ENCODE data around the gene KRTAP3-3.
"Not testable (repeated sequence)": the region's sequence is repeated elsewhere in the genome, so short reads cannot be mapped to it uniquely, and the experiment has no call there.

Gene KRTAP3-3

GRCh38 chr17:40993839-40994238 lies at the start of gene KRTAP3-3:
KRTAP3-3 (minus strand) TSS chr17:40994164; CDS start chr17:40994097, 67 bp downstream.
- no peak for DNase-seq (ENCODE audit: low spot score)

DNA sequence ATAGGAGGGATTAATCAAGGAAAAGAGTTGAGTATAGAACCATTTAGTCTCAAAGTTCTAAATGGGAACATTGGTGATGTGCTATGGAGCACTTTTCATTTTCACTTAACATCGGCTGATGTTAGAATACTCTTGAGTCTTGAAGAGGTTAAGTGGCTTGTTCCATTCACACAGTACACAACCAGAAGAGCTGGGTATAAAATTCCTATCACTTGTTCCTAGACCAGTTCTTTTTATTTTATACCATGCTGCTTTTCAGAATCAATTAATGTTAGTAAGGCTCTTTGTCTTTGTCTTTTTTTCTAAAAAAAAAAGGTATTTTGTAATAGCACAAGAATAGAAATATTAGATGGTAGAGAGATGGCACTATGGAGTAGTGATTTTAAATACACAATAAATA lies 49.0 kb upstream of the KRTAP3-3 start:
- no peak for DNase-seq (ENCODE audit: low spot score)

DNA sequence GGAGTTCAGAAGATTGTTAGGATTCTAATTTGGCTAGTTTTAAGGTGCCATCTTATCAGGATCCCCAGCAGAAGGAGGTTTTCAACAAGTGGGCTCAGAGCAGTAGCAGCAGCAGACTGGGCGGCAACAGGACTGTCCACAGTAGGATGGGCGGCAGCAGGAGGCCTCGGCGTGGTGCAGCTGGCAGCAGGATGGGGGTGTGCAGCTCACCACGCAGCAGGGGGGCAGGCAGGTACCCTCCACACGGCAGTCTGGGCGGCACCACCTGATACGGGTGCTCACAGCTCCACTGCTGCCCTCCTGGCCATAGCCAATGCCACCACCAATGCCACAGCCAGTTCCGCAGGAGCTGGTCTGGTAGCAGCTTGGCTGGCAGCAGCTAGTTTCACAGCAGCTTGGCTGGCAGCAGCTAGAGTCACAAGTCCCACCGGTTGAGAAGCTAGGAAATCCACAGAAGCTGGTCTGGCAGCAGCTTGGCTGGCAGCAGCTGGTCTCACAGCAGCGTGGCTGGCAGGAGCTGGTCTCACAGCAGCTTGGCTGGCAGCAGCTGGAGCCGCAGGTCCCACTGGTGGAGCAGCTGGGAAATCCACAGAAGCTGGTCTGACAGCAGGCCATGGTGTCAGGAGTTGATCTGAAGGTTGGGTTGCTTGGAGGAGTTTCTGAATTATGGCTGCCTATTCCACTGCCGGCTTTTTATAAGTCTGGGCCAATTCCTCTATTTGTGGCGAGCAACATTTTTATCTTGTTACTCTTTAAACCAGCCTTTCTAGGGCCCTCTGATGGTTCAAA lies 47.0 kb upstream of the KRTAP3-3 start, which contains the start of gene KRTAP1-1:
TSS of gene KRTAP1-1 (minus strand) at position 668 of the 789 bp plus-strand sequence. CDS start at position 615, 53 bp downstream.
- DNase-seq (ENCODE audit: low spot score) = not testable (repeated sequence)

DNA sequence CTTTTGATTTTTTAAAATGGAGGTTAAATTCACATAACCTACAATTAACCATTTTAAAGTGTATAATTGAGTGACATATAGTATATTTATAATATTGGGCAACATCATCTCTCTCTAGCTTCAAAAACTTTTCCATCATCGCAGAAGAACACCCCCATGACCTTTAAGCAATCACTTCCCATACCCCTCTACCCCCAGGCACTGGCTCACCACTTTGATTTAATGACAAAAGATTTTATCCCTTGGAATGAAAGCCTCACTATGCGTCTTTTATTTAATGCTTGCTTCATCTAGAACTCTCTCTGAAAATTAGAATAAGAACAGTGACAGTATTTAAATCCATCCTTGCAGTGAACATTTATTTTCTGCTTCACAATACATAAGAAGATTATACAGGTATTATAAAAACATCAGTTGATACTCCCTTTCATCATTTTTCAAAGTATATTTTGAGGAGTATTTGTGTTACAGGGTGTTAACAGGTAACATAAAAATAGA lies 43.9 kb upstream of the KRTAP3-3 start:
- no peak for DNase-seq (ENCODE audit: low spot score)

DNA sequence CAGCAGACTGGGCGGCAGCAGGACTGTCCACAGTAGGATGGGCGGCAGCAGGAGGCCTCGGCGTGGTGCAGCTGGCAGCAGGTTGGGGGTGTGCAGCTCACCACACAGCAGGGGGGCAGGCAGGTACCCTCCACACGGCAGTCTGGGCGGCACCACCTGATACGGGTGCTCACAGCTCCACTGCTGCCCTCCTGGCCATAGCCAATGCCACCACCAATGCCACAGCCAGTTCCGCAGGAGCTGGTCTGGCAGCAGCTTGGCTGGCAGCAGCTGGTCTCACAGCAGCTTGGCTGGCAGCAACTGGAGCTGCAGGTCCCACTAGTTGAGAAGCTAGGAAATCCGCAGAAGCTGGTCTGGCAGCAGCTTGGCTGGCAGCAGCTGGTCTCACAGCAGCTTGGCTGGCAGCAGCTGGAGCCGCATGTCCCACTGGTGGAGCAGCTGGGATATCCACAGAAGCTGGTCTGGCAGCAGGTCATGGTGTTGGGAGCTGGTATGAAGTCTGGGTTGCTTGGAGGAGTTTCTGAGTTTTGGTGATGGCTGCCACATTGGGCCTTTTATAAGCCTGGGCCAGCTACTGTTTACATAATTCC lies 40.5 kb upstream of the KRTAP3-3 start, which contains the start of gene KRTAP1-3:
TSS of gene KRTAP1-3 (minus strand) at position 529 of the 590 bp plus-strand sequence. CDS start at position 476, 53 bp downstream.
- not testable (repeated sequence) for DNase-seq (ENCODE audit: low spot score)

- no peak for DNase-seq (ENCODE audit: low spot score)
Measured at GRCh38 chr17:41029633-41030245, 35.8 kb upstream of the KRTAP3-3 start, which contains the start of gene KRTAP1-4. KRTAP1-4 (minus strand) TSS chr17:41030195; CDS start chr17:41030078, 117 bp downstream.

DNA sequence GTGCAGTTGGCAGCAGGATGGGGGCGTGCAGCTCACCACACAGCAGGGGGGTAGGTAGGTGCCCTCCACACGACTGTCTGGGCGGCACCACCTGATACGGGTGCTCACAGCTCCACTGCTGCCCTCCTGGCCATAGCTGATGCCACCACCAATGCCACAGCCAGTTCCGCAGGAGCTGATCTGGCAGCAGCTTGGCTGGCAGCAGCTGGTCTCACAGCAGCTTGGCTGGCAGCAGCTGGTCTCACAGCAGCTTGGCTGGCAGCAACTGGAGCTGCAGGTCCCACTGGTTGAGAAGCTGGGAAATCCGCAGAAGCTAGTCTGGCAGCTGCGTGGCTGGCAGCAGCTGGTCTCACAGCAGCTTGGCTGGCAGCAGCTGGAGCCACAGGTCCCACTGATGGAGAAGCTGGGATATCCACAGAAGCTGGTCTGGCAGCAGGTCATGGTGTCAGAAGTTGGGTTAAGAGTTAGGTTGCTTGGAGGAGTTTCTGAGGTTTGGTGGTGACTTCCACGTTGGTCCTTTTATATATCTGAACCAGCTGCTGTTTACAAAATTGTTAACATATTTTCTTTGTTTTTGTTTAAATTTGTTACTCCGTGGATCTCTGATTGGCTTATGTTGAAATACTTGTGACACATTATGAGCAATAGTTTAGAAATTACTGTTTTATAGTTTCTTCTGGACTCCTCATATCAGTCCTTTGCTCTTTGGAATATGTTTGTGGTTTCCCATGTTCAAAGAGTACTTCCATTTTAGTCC lies 32.9 kb upstream of the KRTAP3-3 start, which contains the start of gene KRTAP1-5:
TSS of gene KRTAP1-5 (minus strand) at position 494 of the 757 bp plus-strand sequence. CDS start at position 441, 53 bp downstream.
- DNase-seq (ENCODE audit: low spot score) = no peak

GRCh38 chr17:41024697-41025096 lies 30.7 kb upstream of the KRTAP3-3 start:
- no peak for DNase-seq (ENCODE audit: low spot score)

DNA sequence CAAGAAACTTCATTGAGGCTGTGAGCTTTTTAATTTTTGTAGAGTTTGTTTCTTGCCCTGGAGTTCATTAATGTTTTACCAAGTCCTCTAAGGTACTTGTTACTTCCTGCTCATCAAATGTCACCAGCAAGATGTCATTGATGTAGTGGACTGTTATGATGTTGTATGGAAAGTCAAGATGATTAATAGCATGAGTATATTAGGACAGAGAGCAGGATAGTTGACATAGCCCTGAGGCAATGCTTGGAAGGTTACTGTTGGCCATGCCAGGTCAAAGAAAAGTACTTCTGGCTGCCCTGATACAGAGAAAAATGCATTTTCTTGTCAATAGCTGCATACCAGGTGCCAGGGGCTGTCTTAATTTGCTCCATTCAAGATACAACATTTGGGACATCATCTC lies 26.4 kb upstream of the KRTAP3-3 start:
- no peak for DNase-seq (ENCODE audit: low spot score)

- no peak for DNase-seq (ENCODE audit: low spot score)
Measured at GRCh38 chr17:41019415-41019814, 25.5 kb upstream of the KRTAP3-3 start.

DNA sequence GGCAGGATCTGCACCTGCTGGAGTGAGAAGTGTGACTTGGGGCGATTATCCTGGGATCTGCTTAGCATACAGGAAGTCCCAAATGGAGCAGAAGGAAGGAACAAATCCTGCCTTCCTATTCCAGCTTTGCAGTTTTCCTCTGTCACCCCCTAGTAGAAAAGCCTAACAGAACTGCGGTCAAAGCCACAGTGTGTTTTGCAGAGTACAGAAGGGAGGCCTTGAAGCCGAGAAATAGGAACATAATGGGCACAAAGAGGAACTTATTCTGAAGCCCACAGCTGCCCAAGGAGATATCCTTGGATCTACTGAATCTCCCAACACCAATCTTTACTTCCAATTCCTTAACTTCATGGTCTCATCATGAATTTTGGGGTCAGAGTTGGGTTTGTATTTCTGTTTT lies 24.6 kb upstream of the KRTAP3-3 start:
- no peak for DNase-seq (ENCODE audit: low spot score)

DNA sequence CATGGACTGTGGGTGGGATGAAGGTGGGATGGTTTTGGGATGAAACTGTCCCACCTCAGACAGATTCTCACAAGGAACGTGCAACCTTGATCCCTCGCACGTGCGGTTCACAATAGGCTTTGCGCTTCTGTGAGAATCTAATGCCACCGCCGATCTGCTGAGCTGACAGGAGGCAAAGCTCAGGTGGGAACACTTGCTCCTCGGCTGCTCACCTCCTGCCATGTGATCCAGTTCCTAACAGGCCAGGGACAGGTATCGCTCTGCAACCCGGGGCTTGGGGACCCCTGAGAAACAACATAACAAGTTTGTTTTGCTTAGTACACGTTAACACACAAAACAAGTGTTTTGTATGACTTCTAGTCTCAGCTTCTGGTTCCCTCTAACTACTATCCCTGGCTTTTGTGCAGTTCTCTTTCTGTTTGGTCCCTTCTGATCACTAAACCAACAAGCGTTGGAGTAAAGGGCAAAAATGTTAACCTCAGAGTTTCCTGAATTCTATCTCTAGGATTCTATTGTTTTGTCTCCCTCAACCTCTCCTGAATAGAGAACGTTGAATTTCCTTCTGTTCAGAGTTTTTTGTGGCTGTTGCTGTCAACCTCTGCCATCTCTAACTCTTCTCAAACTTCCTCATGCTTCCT lies 22.7 kb upstream of the KRTAP3-3 start:
- DNase-seq (ENCODE audit: low spot score) = no peak

- DNase-seq (ENCODE audit: low spot score) = no peak
Measured at GRCh38 chr17:41015454-41015853, 21.5 kb upstream of the KRTAP3-3 start.

DNA sequence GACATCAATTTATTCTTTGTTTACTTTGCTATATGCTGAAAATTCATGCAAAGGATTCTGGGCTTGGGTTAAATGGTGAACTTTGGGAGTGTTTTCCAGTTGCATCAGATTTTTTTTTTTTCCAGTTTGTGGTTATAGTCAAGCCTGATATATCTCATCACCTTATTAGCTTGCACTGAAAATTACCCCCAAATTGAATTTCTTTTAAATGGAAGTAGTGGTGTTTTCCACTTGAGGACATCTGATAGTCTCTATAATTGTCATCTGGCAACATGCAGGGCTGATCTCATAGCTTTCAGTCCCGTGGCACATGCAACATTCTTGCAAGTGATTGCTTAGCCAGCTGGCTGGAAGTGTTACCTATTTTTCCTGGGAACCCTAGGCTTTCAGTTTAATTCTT lies 19.6 kb upstream of the KRTAP3-3 start:
- no peak for DNase-seq (ENCODE audit: low spot score)

DNA sequence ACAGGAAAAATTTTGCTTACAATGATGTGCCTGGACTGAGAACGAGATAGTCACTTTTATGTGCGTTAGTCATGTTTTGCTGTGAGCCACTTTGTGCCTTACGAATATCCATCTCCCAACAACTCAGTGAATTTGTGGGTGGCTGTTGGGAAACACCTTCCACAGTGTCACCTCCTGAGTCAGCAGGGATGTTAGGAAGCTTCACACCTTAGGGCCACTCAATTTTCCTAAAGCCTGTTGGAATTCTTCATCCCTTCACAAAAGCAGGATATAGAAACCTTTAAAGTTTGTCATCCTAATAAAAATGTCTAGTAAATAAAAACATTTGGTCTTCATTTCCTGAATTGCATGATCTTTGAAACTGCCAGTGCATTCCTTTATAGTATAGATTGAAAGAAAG lies 19.2 kb upstream of the KRTAP3-3 start:
- DNase-seq (ENCODE audit: low spot score) = no peak

GRCh38 chr17:41012326-41013120 lies 18.6 kb upstream of the KRTAP3-3 start:
- no peak for DNase-seq (ENCODE audit: low spot score)

DNA sequence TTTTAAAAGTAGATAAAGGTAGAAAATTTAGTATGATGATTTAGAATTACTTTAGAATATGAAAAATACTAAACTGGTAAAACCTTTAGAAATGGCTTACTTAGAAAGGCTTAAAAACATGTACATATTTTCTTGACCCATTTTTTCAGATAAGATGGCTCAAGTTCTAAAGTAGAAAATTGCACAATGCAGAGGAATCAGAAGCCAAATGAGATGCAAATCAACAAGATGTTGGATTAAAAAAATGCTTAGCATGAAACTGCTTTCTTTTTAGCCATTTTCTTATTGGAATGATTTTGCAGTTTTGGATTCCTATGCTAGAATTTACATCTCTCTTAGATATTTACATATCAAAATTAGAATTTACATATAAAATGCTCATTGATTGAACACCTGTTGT lies 16.5 kb upstream of the KRTAP3-3 start:
- no peak for DNase-seq (ENCODE audit: low spot score)

- no peak for DNase-seq (ENCODE audit: low spot score)
Measured at GRCh38 chr17:41009936-41010335, 16.0 kb upstream of the KRTAP3-3 start.

DNA sequence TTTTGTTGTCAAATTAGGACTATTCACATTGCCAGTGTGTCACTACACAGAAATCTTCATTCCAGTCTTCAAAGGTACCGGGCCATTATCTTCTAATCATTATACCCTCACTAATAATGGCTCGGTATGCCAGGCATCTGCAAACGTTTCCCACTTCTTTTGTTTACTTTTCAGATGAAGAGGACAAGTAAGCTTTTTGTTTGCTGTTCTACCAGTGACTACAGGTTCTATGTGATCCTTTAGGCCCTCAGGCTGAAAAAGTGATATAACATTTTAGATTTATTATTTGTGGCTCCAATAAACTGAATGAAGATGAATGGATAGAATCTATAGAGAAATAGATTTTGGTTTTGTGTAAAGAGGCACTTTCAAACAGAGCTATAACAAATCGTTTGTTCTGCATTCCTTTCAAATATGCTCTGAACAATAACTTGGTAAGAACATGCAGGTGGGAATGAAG lies 15.4 kb upstream of the KRTAP3-3 start:
- DNase-seq (ENCODE audit: low spot score) = no peak

GRCh38 chr17:41008811-41009210 lies 14.8 kb upstream of the KRTAP3-3 start, which contains the start of gene KRTAP3-1:
KRTAP3-1 (minus strand) TSS chr17:41009128; CDS start chr17:41009074, 54 bp downstream.
- DNase-seq (ENCODE audit: low spot score) = no peak

All from HuH-7 (cell line).